ENCODE results near the gene ATG16L1. TPM values are rescaled to one million over a fixed set of nuclear protein-coding genes. Genes with fewer than 3 reads are reported as not detected.

The ATG16L1 gene
- total and polyA plus RNA-seq, 9 of the 15 experiments (the other 6 are each of a cell fraction or from before 2014, with no cell fraction given): 6.4 to 21.3 (median 17.2) TPM

- TF ChIP-seq ZNF277 (CRISPR knock-in tag; IDR thresholded peaks at IDR 0.05; ENCODE audit: borderline replicate concordance) (no peak), RCOR1 (IDR thresholded peaks at IDR 0.05; ENCODE audit: borderline replicate concordance in 1 of 2, low read depth in 2 of 2, low read length in 2 of 2) (peak; percentile 10 to 11; a peak in 1 of 4 replicates), ZNF23 (CRISPR knock-in tag; IDR thresholded peaks at IDR 0.05) (no peak), TCF3 (CRISPR knock-in tag; IDR thresholded peaks at IDR 0.05) (peak; percentile 81), KLF6 (CRISPR knock-in tag; IDR thresholded peaks at IDR 0.05; ENCODE audit: borderline replicate concordance) (peak; percentile 86), NR2C2 (CRISPR knock-in tag; IDR thresholded peaks at IDR 0.05) (no peak), NR2C2 (tag; IDR thresholded peaks at IDR 0.05) (peak; percentile 42; the same call in 1 of the 2 replicates), NFATC3 (IDR thresholded peaks at IDR 0.05) (no peak), FOXM1 (IDR thresholded peaks at IDR 0.05; ENCODE audit: low read depth) (no peak; the same call in 1 of the 2 replicates), FOXM1 (CRISPR knock-in tag; IDR thresholded peaks at IDR 0.05; ENCODE audit: low read depth) (no peak), ZNF644 (tag; IDR thresholded peaks at IDR 0.05; ENCODE audit: low read depth) (peak; percentile 90), THAP12 (CRISPR knock-in tag; IDR thresholded peaks at IDR 0.05) (no peak), TAF1 (IDR thresholded peaks at IDR 0.05; ENCODE audit: control insufficient read depth, extremely low read depth, insufficient read depth, low read length, severe bottlenecking) (no peak), E2F5 (CRISPR knock-in tag; IDR thresholded peaks at IDR 0.05) (no peak), BACH1 (tag; IDR thresholded peaks at IDR 0.05) (peak; percentile 68; the same call in 1 of the 2 replicates), ZNF511 (CRISPR knock-in tag; IDR thresholded peaks at IDR 0.05) (no peak), YY1 (IDR thresholded peaks at IDR 0.05; ENCODE audit: borderline replicate concordance in 1 of 3, control insufficient read depth in 1 of 3, extremely low read depth in 1 of 3, insufficient read depth in 3 of 3, insufficient read length in 1 of 3, insufficient replicate concordance in 2 of 3, low read depth in 1 of 3, low read length in 2 of 3) (peak; percentile 67 to 97 (median 82)), ELK1 (CRISPR knock-in tag; IDR thresholded peaks at IDR 0.05) (no peak), IRF2 (CRISPR knock-in tag; IDR thresholded peaks at IDR 0.05) (no peak), NFIC (IDR thresholded peaks at IDR 0.05) (peak; percentile 80), RB1 (IDR thresholded peaks at IDR 0.05; ENCODE audit: low read depth) (no peak), HDAC2 (IDR thresholded peaks at IDR 0.05) (no peak), ZNF561 (CRISPR knock-in tag; conservative IDR thresholded peaks at IDR 0.05) (no peak)
Measured at GRCh38 chr2:233217892-233218377, 33.5 kb upstream of the ATG16L1 start (continued).

Measured in K562 (cell line).